Osteocyte (in vitro differentiated cells): ENCODE measurements around the gene DCXR. TPM values are rescaled to one million over a fixed set of nuclear protein-coding genes. Genes with fewer than 3 reads are reported as not detected.
A peak's percentile ranks its signal among the peaks of the same experiment; 100 is the strongest.

Experiments used
- DNase-seq: peaks from one replicate; pipeline ENCODE4 v3.0.0; 2021; ENCODE audit warnings: mixed read lengths; ENCODE audit not compliant: unreplicated experiment; ENCODE audit errors: extremely low spot score
- H3K27ac Mint-ChIP-seq: one replicate; pipeline ENCODE4 v1.8.0; 2021; ENCODE audit warnings: mild to moderate bottlenecking, mixed read lengths; ENCODE audit not compliant: unreplicated experiment
- H3K27me3 Mint-ChIP-seq: one replicate; pipeline ENCODE4 v1.8.0; 2021; ENCODE audit warnings: mixed read lengths; ENCODE audit not compliant: unreplicated experiment
- H3K36me3 Mint-ChIP-seq: one replicate; pipeline ENCODE4 v1.8.0; 2021; ENCODE audit warnings: mixed read lengths; ENCODE audit not compliant: unreplicated experiment
- H3K4me1 Mint-ChIP-seq: one replicate; pipeline ENCODE4 v1.8.0; 2021; ENCODE audit warnings: mixed read lengths; ENCODE audit not compliant: unreplicated experiment
- H3K4me3 Mint-ChIP-seq: one replicate; pipeline ENCODE4 v1.8.0; 2021; ENCODE audit warnings: mild to moderate bottlenecking, moderate library complexity, mixed read lengths; ENCODE audit not compliant: unreplicated experiment
- H3K9me3 Mint-ChIP-seq: one replicate; pipeline ENCODE4 v1.8.0; 2021; ENCODE audit warnings: mixed read lengths; ENCODE audit not compliant: unreplicated experiment
- CTCF ChIP-seq: fragments of 200-600 bp; sonication (generic); IDR thresholded peaks from 2 replicates; pipeline ENCODE4 v1.5.0; 2021; ENCODE audit warnings: antibody characterized with exemption, mild to moderate bottlenecking, moderate library complexity
- total RNA-seq: library from RNA; stranded (reverse); gene quantifications from 2 replicates; pipeline ENCODE4 v1.2.1, GENCODE V29; 2021

The DCXR gene
- total RNA-seq, 1 donor from 2014 or later = 69.0 TPM

GRCh38 chr17:81991684-81992305, 45.7 kb downstream of the DCXR start:
- no peak for TF ChIP-seq CTCF
- H3K9me3 Mint-ChIP-seq = no peaks in the 10 kb centered on the region
- peaks cover 28% of the 10 kb centered on the region for H3K4me1 Mint-ChIP-seq
- peak overlapping the region; percentile 22 for H3K4me3 Mint-ChIP-seq
- H3K27ac Mint-ChIP-seq = peak overlapping the region; percentile 71
- peaks cover 17% of the 10 kb centered on the region for H3K36me3 Mint-ChIP-seq
- no peaks in the 10 kb centered on the region for H3K27me3 Mint-ChIP-seq
- DNase-seq = no peak

- peak overlapping the region; percentile 16 for H3K4me3 Mint-ChIP-seq
- peaks cover 28% of the 10 kb centered on the region for H3K4me1 Mint-ChIP-seq
- H3K9me3 Mint-ChIP-seq = no peaks in the 10 kb centered on the region
- H3K27me3 Mint-ChIP-seq = no peaks in the 10 kb centered on the region
- no peak for DNase-seq
- no peak for TF ChIP-seq CTCF
- peaks cover 16% of the 10 kb centered on the region for H3K36me3 Mint-ChIP-seq
- peak overlapping the region; percentile 71 for H3K27ac Mint-ChIP-seq
Measured at GRCh38 chr17:81990836-81991683, 46.4 kb downstream of the DCXR start.

- no peaks in the 10 kb centered on the region for H3K9me3 Mint-ChIP-seq
- peaks cover 22% of the 10 kb centered on the region for H3K4me1 Mint-ChIP-seq
- H3K27ac Mint-ChIP-seq = no peak overlapping the region
- peaks cover 22% of the 10 kb centered on the region for H3K36me3 Mint-ChIP-seq
- DNase-seq = no peak
- no peak for TF ChIP-seq CTCF
- H3K27me3 Mint-ChIP-seq = no peaks in the 10 kb centered on the region
- no peak overlapping the region for H3K4me3 Mint-ChIP-seq
Measured at GRCh38 chr17:81987161-81987770, 50.2 kb downstream of the DCXR start.

GRCh38 chr17:81986606-81987005, 50.9 kb downstream of the DCXR start:
- no peaks in the 10 kb centered on the region for H3K27me3 Mint-ChIP-seq
- H3K27ac Mint-ChIP-seq = no peak overlapping the region

More at GRCh38 chr17:81986606-81987005, 50.9 kb downstream of the DCXR start:
- no peak overlapping the region for H3K4me3 Mint-ChIP-seq
- H3K9me3 Mint-ChIP-seq = no peaks in the 10 kb centered on the region
- H3K4me1 Mint-ChIP-seq = peaks cover 17% of the 10 kb centered on the region
- no peak for TF ChIP-seq CTCF
- DNase-seq = no peak
- peaks cover 22% of the 10 kb centered on the region for H3K36me3 Mint-ChIP-seq

Other genes with a start within 250 kb of the DCXR start
- gene GCGR, start 233.5 kb downstream of the DCXR start, total RNA-seq = not detected in 2 replicates
- 169 and 176 TPM in 2 replicates for gene MCRIP1, start 204.4 kb downstream of the DCXR start, total RNA-seq
- 0.62 TPM in 1 of 2 replicates, not detected in the other for gene PPP1R27, start 202.6 kb downstream of the DCXR start, total RNA-seq
- gene P4HB, start 177.2 kb downstream of the DCXR start, total RNA-seq = 792 and 837 TPM in 2 replicates
- 430 and 433 TPM in 2 replicates for gene ARHGDIA, start 166.4 kb downstream of the DCXR start, total RNA-seq
- gene ALYREF, start 146.1 kb downstream of the DCXR start, total RNA-seq = 72.6 and 78.5 TPM in 2 replicates
- gene ANAPC11, start 146.0 kb downstream of the DCXR start, total RNA-seq = 119 and 138 TPM in 2 replicates
- gene NPB, start 135.5 kb downstream of the DCXR start, total RNA-seq = 0.56 and 0.68 TPM in 2 replicates
- 33.2 and 38.0 TPM in 2 replicates for gene PCYT2, start 126.3 kb downstream of the DCXR start, total RNA-seq
- gene SIRT7, start 119.5 kb downstream of the DCXR start, total RNA-seq = 18.8 and 20.9 TPM in 2 replicates
- gene MAFG, start 110.0 kb downstream of the DCXR start, total RNA-seq = 34.7 and 35.6 TPM in 2 replicates
- 123 and 128 TPM in 2 replicates for gene PYCR1, start 100.4 kb downstream of the DCXR start, total RNA-seq
- not detected in 2 replicates for gene MYADML2, start 90.5 kb downstream of the DCXR start, total RNA-seq
- gene NOTUM, start 76.5 kb downstream of the DCXR start, total RNA-seq = 0.30 TPM in 1 of 2 replicates, not detected in the other
- gene ASPSCR1, start 60.1 kb downstream of the DCXR start, total RNA-seq = 45.9 and 47.1 TPM in 2 replicates
- gene CENPX, start 14.8 kb downstream of the DCXR start, total RNA-seq = 29.4 and 31.7 TPM in 2 replicates
- gene LRRC45, start 14.4 kb downstream of the DCXR start, total RNA-seq = 9.4 and 9.8 TPM in 2 replicates
- gene RAC3, start 6.0 kb downstream of the DCXR start, total RNA-seq = 19.4 and 21.8 TPM in 2 replicates
- gene RFNG, start 14.1 kb upstream of the DCXR start, total RNA-seq = 37.3 and 41.0 TPM in 2 replicates
- 100 and 108 TPM in 2 replicates for gene GPS1, start 14.2 kb upstream of the DCXR start, total RNA-seq
- 69.3 and 73.3 TPM in 2 replicates for gene DUS1L, start 28.1 kb upstream of the DCXR start, total RNA-seq
- 134 and 136 TPM in 2 replicates for gene FASN, start 60.5 kb upstream of the DCXR start, total RNA-seq
- gene CCDC57, start 175.1 kb upstream of the DCXR start, total RNA-seq = 50.8 and 57.9 TPM in 2 replicates
- 12.9 and 18.1 TPM in 2 replicates for gene SLC16A3, start 191.3 kb upstream of the DCXR start, total RNA-seq
- gene CSNK1D, start 236.0 kb upstream of the DCXR start, total RNA-seq = 118 and 124 TPM in 2 replicates